GM23338 (cell line): ENCODE data around the gene GJA4. TPM values are rescaled to one million over a fixed set of nuclear protein-coding genes. Genes with fewer than 3 reads are reported as not detected.
"Not testable (repeated sequence)": the region's sequence is repeated elsewhere in the genome, so short reads cannot be mapped to it uniquely, and the experiment has no call there.

ENCODE experiments used
- ATAC-seq: fragments of 200-7000 bp; cut with Tn5 transposase; 3 replicates; pipeline ENCODE4 v1.9.1; 2020
- DNase-seq: peaks from one replicate; pipeline ENCODE4 v3.0.0-alpha.2; 2015; ENCODE audit warnings: low spot score
- H2AFZ ChIP-seq: fragments of 200-600 bp; sonication (generic); 2 replicates; pipeline ENCODE4 v1.8.0; 2016; ENCODE audit warnings: antibody characterized with exemption, mild to moderate bottlenecking, moderate library complexity
- H3F3A ChIP-seq: fragments of 200-600 bp; sonication (generic); replicated peaks from 2 replicates; pipeline ENCODE4 v1.8.0; 2017; ENCODE audit warnings: antibody characterized with exemption, mixed run types, low read depth
- H3K27ac ChIP-seq: fragments of 200-600 bp; sonication (generic); 2 replicates; pipeline ENCODE4 v1.6.1; 2016; ENCODE audit warnings: low read depth
- H3K27me3 ChIP-seq: fragments of 200-600 bp; sonication (generic); 2 replicates; pipeline ENCODE4 v1.8.0; 2016; ENCODE audit warnings: mild to moderate bottlenecking, mixed run types, moderate library complexity; ENCODE audit not compliant: insufficient read depth
- H3K36me3 ChIP-seq: fragments of 200-600 bp; sonication (generic); 2 replicates; pipeline ENCODE4 v1.8.0; 2016; ENCODE audit warnings: mild to moderate bottlenecking; ENCODE audit not compliant: insufficient read depth
- H3K4me1 ChIP-seq: fragments of 200-600 bp; sonication (generic); 2 replicates; pipeline ENCODE4 v1.8.0; 2016; ENCODE audit warnings: mild to moderate bottlenecking, moderate library complexity; ENCODE audit not compliant: insufficient read depth
- H3K4me2 ChIP-seq: fragments of 200-600 bp; sonication (generic); 2 replicates; pipeline ENCODE4 v1.7.1; 2017; ENCODE audit warnings: mixed run types
- H3K4me3 ChIP-seq: fragments of 200-600 bp; sonication (generic); 2 replicates; pipeline ENCODE4 v1.6.1; 2016; ENCODE audit warnings: mixed run types
- H3K79me2 ChIP-seq: fragments of 200-600 bp; sonication (generic); replicated peaks from 2 replicates; pipeline ENCODE4 v1.8.0; 2017; ENCODE audit warnings: mild to moderate bottlenecking; ENCODE audit not compliant: insufficient read depth
- H3K9me2 ChIP-seq: fragments of 200-600 bp; sonication (generic); 2 replicates; pipeline ENCODE4 v1.8.0; 2017; ENCODE audit not compliant: insufficient read depth
- H4K20me1 ChIP-seq: fragments of 200-600 bp; sonication (generic); replicated peaks from 2 replicates; pipeline ENCODE4 v1.8.0; 2017; ENCODE audit warnings: mild to moderate bottlenecking; ENCODE audit not compliant: insufficient read depth
- H3K27ac Mint-ChIP-seq: 2 replicates; pipeline ENCODE4 v1.8.0; 2020; ENCODE audit warnings: inconsistent platforms, mild to moderate bottlenecking, moderate library complexity, mixed read lengths
- H3K27me3 Mint-ChIP-seq: 3 replicates; pipeline ENCODE4 v1.8.0; 2022; ENCODE audit warnings: low read depth, mild to moderate bottlenecking, moderate library complexity, mixed read lengths, inconsistent platforms; ENCODE audit not compliant: insufficient read depth, poor library complexity
- H3K36me3 Mint-ChIP-seq: 3 replicates; pipeline ENCODE4 v1.8.0; 2021; ENCODE audit warnings: low read depth, mild to moderate bottlenecking, inconsistent platforms, moderate library complexity, mixed read lengths
- H3K4me1 Mint-ChIP-seq: 3 replicates; pipeline ENCODE4 v1.8.0; 2020; ENCODE audit warnings: mild to moderate bottlenecking, inconsistent platforms, mixed read lengths
- H3K4me3 Mint-ChIP-seq: 3 replicates; pipeline ENCODE4 v1.8.0; 2021; ENCODE audit warnings: moderate library complexity, mild to moderate bottlenecking, inconsistent platforms, mixed read lengths
- H3K9me3 Mint-ChIP-seq: 3 replicates; pipeline ENCODE4 v1.8.0; 2020; ENCODE audit warnings: moderate library complexity, mild to moderate bottlenecking, inconsistent platforms, mixed read lengths
- CREB1 ChIP-seq: fragments of 250-450 bp; sonication (Bioruptor Pico); IDR thresholded peaks from 2 replicates; pipeline ENCODE4 v1.5.0; 2020; ENCODE audit warnings: low read depth, mild to moderate bottlenecking, moderate library complexity
- JUNB ChIP-seq: IDR thresholded peaks from one replicate; pipeline ENCODE4 v1.6.1; 2016; ENCODE audit warnings: antibody characterized with exemption; ENCODE audit not compliant: unreplicated experiment
- NANOG ChIP-seq: IDR thresholded peaks from 2 replicates; pipeline ENCODE4 v1.6.1; 2016; ENCODE audit warnings: antibody characterized with exemption, borderline replicate concordance
- STAT1 ChIP-seq: IDR thresholded peaks from one replicate; pipeline ENCODE4 v1.6.1; 2016; ENCODE audit warnings: antibody characterized with exemption; ENCODE audit not compliant: unreplicated experiment
- ZNF114 ChIP-seq: fragments of 250-450 bp; sonication (Bioruptor Pico); IDR thresholded peaks from 2 replicates; pipeline ENCODE4 v1.5.0; 2020; ENCODE audit warnings: mild to moderate bottlenecking, moderate library complexity
- polyA plus RNA-seq: library from polyadenylated mRNA; unstranded; fragments of >200 nt; fragmentation: Nextera tagmentation; extraction: Ambion mirVana; gene quantifications from 2 replicates; pipeline ENCODE4 v1.2.1, GENCODE V29; 2016
- total RNA-seq: library from RNA; depleted of rRNA; stranded (reverse); fragments of >200 nt; shearing (Covaris generic); gene quantifications from 2 replicates; pipeline ENCODE4 v1.2.3, GENCODE V29; 2014

GJA4 gene
- total and polyA plus RNA-seq, 2 experiments from 2014 or later, result 0.95 to 2.2 TPM

DNA sequence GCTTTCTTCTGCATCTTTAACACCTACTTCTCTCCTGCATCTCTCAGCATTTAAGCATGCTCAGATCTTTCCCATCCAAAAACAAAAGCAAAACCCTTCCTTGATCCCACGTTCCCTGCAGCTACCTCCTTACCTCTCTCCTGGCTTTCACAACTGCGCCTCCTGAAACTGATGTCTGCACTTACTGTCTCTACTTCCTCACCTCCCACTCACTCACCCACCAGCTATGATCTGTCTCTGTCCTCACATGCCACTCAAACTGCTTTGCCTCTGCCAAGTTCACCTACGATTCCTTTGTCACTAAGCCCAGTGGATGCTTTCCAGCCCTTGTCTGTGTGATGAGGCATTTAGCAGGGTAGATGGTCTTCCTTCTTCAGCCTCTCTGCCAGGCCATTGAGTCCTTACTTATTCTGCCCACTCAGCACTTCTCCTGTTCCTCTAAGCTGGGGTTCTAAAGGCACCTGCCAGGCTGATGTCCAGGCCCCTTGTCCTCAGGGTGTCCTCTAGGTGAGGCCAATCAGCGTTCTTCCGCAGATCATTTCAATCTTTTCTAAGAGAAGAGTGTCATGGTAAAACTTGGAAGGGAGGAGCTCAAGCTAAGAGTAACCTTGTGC is 21.8 kb upstream of the GJA4 start:
- Histone ChIP-seq H3F3A (no peaks in the 10 kb centered on the region), H3K4me1 (peaks cover 3% of the 10 kb centered on the region; the same call in 1 of the 2 replicates), H4K20me1 (no peaks in the 10 kb centered on the region), H3K9me2 (peaks cover 4% of the 10 kb centered on the region; the same call in 1 of the 2 replicates), H3K27ac (no peak overlapping the region), H3K27me3 (no peaks in the 10 kb centered on the region), H3K4me2 (no peak overlapping the region), H3K79me2 (no peaks in the 10 kb centered on the region), H3K36me3 (no peaks in the 10 kb centered on the region), H3K4me3 (no peak overlapping the region), H2AFZ (no peak overlapping the region)
- Mint-ChIP-seq H3K36me3 (no peaks in the 10 kb centered on the region), H3K9me3 (no peaks in the 10 kb centered on the region), H3K27me3 (no peaks in the 10 kb centered on the region), H3K27ac (no peak overlapping the region), H3K4me1 (peaks cover 2% of the 10 kb centered on the region; the same call in 1 of the 3 replicates), H3K4me3 (no peak overlapping the region)
- no peak for DNase-seq
- TF ChIP-seq CREB1 (CRISPR knock-in tag), result no peak
- ATAC-seq, result no peak

- TF ChIP-seq JUNB, result no peak
- no peak for TF ChIP-seq ZNF114 (CRISPR knock-in tag)
- no peak for TF ChIP-seq NANOG
- no peak for TF ChIP-seq STAT1
- Histone ChIP-seq H3K27ac (no peak overlapping the region), H3K9me2 (no peaks in the 10 kb centered on the region), H4K20me1 (no peaks in the 10 kb centered on the region), H3K36me3 (no peaks in the 10 kb centered on the region), H3F3A (no peaks in the 10 kb centered on the region), H3K4me1 (peaks cover 3% of the 10 kb centered on the region; the same call in 1 of the 2 replicates), H3K79me2 (no peaks in the 10 kb centered on the region), H3K4me2 (no peak overlapping the region), H2AFZ (no peak overlapping the region), H3K27me3 (no peaks in the 10 kb centered on the region), H3K4me3 (no peak overlapping the region)
- DNase-seq (no peak), ATAC-seq (no peak)
- Mint-ChIP-seq H3K36me3 (no peaks in the 10 kb centered on the region), H3K4me3 (no peak overlapping the region), H3K27ac (no peak overlapping the region), H3K27me3 (no peaks in the 10 kb centered on the region), H3K9me3 (no peaks in the 10 kb centered on the region), H3K4me1 (peaks cover 2% of the 10 kb centered on the region; the same call in 1 of the 3 replicates)
Observed at GRCh38 chr1:34771573-34772371, 21.0 kb upstream of the GJA4 start.

DNA sequence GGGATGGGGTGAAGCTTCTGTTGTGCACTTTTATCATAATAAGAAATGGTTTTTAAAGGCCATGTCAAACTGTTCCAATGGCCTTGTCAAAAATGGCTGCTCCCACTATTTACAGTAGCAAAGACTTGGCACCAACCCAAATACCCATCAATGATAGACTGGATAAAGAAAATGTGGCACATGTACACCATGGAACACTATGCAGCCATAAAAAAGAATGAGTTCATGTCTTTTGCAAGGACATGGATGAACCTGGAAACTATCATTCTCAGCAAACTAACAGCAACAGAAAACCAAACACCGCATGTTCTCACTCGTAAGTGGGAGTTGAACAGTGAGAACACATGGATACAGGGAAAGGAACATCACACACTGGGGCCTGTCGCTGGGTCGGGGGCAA is 19.7 kb upstream of the GJA4 start:
- H2AFZ ChIP-seq, H3K36me3 Mint-ChIP-seq, H3K79me2 ChIP-seq, H3K4me2 ChIP-seq, H3K27me3 ChIP-seq, H3K27ac Mint-ChIP-seq, H3K4me1 Mint-ChIP-seq, H3K9me2 ChIP-seq, H3K4me3 ChIP-seq, DNase-seq, H3K4me3 Mint-ChIP-seq, H3F3A ChIP-seq, H3K27me3 Mint-ChIP-seq, H3K9me3 Mint-ChIP-seq, H3K4me1 ChIP-seq, H3K36me3 ChIP-seq, H4K20me1 ChIP-seq, ATAC-seq, H3K27ac ChIP-seq: not testable (repeated sequence)
